K562 (cell line): ENCODE measurements around the gene AHNAK. TPM values are rescaled to one million over a fixed set of nuclear protein-coding genes. Genes with fewer than 3 reads are reported as not detected.

Experiments used
- AFF1 ChIP-seq, 2 experiments: fragments of 450-650 bp; IDR thresholded peaks; 2 replicates each; pipeline ENCODE4 v1.6.1; 2018; ENCODE audit warnings: mild to moderate bottlenecking in 2 of 2, low read depth in 1 of 2; ENCODE audit not compliant: partially characterized antibody in 2 of 2
- CEBPG ChIP-seq, 3 experiments: fragments of 200-800 bp in 1 of 3; sonication (Bioruptor generic) in 1 of 3; sonication (generic) in 1 of 3; formaldehyde crosslinking in 1 of 3; IDR thresholded peaks in 2 of 3; conservative IDR thresholded peaks in 1 of 3; 2 replicates each; pipeline versions ENCODE4 v1.6.1 to v1.8.0; 2016 to 2022; ENCODE audit warnings: missing compliant biosample characterization in 2 of 3, missing genetic modification characterization in 2 of 3, mild to moderate bottlenecking in 1 of 3, missing genetic modification reagents in 1 of 3
- CHCHD3 ChIP-seq: fragments of 250-450 bp; sonication (Bioruptor Pico); IDR thresholded peaks from 2 replicates; pipeline ENCODE4 v2.1.2; 2022; ENCODE audit warnings: mild to moderate bottlenecking
- HNRNPUL1 ChIP-seq: fragments of 200-400 bp; formaldehyde crosslinking; IDR thresholded peaks from 2 replicates; pipeline ENCODE4 v1.6.1; 2017; ENCODE audit warnings: low read length
- IRF2 ChIP-seq: sonication (generic); formaldehyde crosslinking; IDR thresholded peaks from 2 replicates; pipeline ENCODE4 v1.8.1; 2022; ENCODE audit warnings: mild to moderate bottlenecking, missing genetic modification reagents
- LCOR ChIP-seq: sonication (generic); formaldehyde crosslinking; IDR thresholded peaks from 2 replicates; pipeline ENCODE4 v1.8.0; 2022; ENCODE audit warnings: mild to moderate bottlenecking, missing genetic modification reagents
- MYBL2 ChIP-seq, 2 experiments: fragments of 450-650 bp in 1 of 2; sonication (generic) in 1 of 2; formaldehyde crosslinking in 1 of 2; IDR thresholded peaks; 2 replicates each; pipeline versions ENCODE4 v1.6.1 to v1.8.1; 2017 to 2022; ENCODE audit warnings: borderline replicate concordance in 1 of 2, inconsistent platforms in 1 of 2, low read depth in 1 of 2, mild to moderate bottlenecking in 1 of 2, missing genetic modification reagents in 1 of 2, moderate library complexity in 1 of 2
- POLR2B ChIP-seq: fragments of 450-650 bp; IDR thresholded peaks from 2 replicates; pipeline ENCODE4 v1.6.1; 2018; ENCODE audit warnings: low read depth; ENCODE audit not compliant: partially characterized antibody
- POLR2G ChIP-seq: fragments of 200-400 bp; formaldehyde crosslinking; IDR thresholded peaks from 2 replicates; pipeline ENCODE4 v1.6.1; 2017; ENCODE audit warnings: low read depth, mild to moderate bottlenecking, antibody characterized with exemption, low read length, moderate library complexity
- PRMT5 ChIP-seq: sonication (generic); formaldehyde crosslinking; IDR thresholded peaks from 2 replicates; pipeline ENCODE4 v1.5.0; 2020; ENCODE audit warnings: missing genetic modification reagents
- RHOXF2B ChIP-seq: fragments of 250-450 bp; sonication (Bioruptor Pico); conservative IDR thresholded peaks from 2 replicates; pipeline ENCODE4 v1.5.1; 2021
- SIN3B ChIP-seq: fragments of 450-650 bp; IDR thresholded peaks from 2 replicates; pipeline ENCODE4 v1.6.1; 2017; ENCODE audit warnings: low read depth, mild to moderate bottlenecking, moderate library complexity
- TCF7L2 ChIP-seq: fragments of 150-350 bp; IDR thresholded peaks from 2 replicates; pipeline ENCODE4 v1.6.1; 2016; ENCODE audit warnings: low read depth, mild to moderate bottlenecking, low read length, moderate library complexity
- U2AF1 ChIP-seq: fragments of 200-400 bp; formaldehyde crosslinking; optimal IDR thresholded peaks from 2 replicates; pipeline ENCODE3; 2017; ENCODE audit warnings: mild to moderate bottlenecking, low read depth, low read length, moderate library complexity
- ZNF165 ChIP-seq: fragments of 250-450 bp; sonication (Bioruptor Pico); IDR thresholded peaks from 2 replicates; pipeline ENCODE4 v1.4.0; 2020; ENCODE audit warnings: borderline replicate concordance
- polyA plus RNA-seq, 8 experiments: library from polyadenylated mRNA; depleted of rRNA in 4 of 8; stranded (reverse) in 5 of 8; unstranded in 3 of 8; fragments of >200 nt; fragmentation: Nextera tagmentation in 2 of 8; fragmentation: Illumina TruSeq in 1 of 8; extraction: Ambion mirVana in 2 of 8; extraction: Trizol in 1 of 8; gene quantifications; 2 replicates each; pipeline versions ENCODE4 v1.2.1 to v1.2.3, GENCODE V29; 2011 to 2014; ENCODE audit warnings: inconsistent platforms in 1 of 8, missing spikeins in 1 of 8
- total RNA-seq, 7 experiments: library from RNA; depleted of rRNA in 6 of 7; stranded (reverse); fragments of >200 nt in 6 of 7; fragmentation: Illumina TruSeq in 2 of 7; extraction: Trizol in 2 of 7; gene quantifications; 2 replicates each; pipeline versions ENCODE4 v1.2.1 to v1.2.3, GENCODE V29; 2011 to 2021; ENCODE audit warnings: low replicate concordance in 1 of 7

The AHNAK gene
- total and polyA plus RNA-seq, 9 of the 15 experiments (the other 6 are each of a cell fraction or from before 2014, with no cell fraction given), result 1.5 to 89.7 (median 45.0) TPM

- TF ChIP-seq MYBL2 (IDR thresholded peaks at IDR 0.05; ENCODE audit: low read depth), result peak; percentile 68; the same call in 1 of the 2 replicates
- no peak for TF ChIP-seq MYBL2 (CRISPR knock-in tag; IDR thresholded peaks at IDR 0.05; ENCODE audit: borderline replicate concordance)
- no peak for TF ChIP-seq RHOXF2B (CRISPR knock-in tag)
- TF ChIP-seq AFF1 (IDR thresholded peaks at IDR 0.05; ENCODE audit: low read depth in 1 of 2, partially characterized antibody in 2 of 2), result peak in 1 of 2 experiments; percentile 63
- peak; percentile 90 for TF ChIP-seq SIN3B
- no peak for TF ChIP-seq U2AF1
- TF ChIP-seq CEBPG (CRISPR knock-in tag; IDR thresholded peaks at IDR 0.05), result no peak
- TF ChIP-seq CEBPG (tag; conservative IDR thresholded peaks at IDR 0.05 in 1 of 2, IDR thresholded peaks at IDR 0.05 in 1 of 2), result no peak
- TF ChIP-seq HNRNPUL1, result no peak
- TF ChIP-seq TCF7L2, result 0 out of 2 replicates have a peak, but pooled peaks have one; percentile 33
- no peak for TF ChIP-seq IRF2
- TF ChIP-seq LCOR (CRISPR knock-in tag), result peak; percentile 29; the same call in 1 of the 2 replicates
- peak; percentile 91 for TF ChIP-seq POLR2G
- TF ChIP-seq POLR2B, result peak; percentile 93
- TF ChIP-seq PRMT5 (CRISPR knock-in tag), result no peak
- TF ChIP-seq ZNF165, result no peak
- TF ChIP-seq CHCHD3, result no peak
Observed at GRCh38 chr11:62591448-62592145, 45.0 kb upstream of the AHNAK start, which contains the start of gene TUT1 (continued).
